ENCODE data around the gene KCNQ1. TPM values are rescaled to one million over a fixed set of nuclear protein-coding genes. Genes with fewer than 3 reads are reported as not detected.

Gene KCNQ1
- total RNA-seq, 3 donors from 2014 or later, result 15.5 to 44.7 (median 37.4) TPM

GRCh38 chr11:2428322-2428795, 16.4 kb upstream of the KCNQ1 start:
- H3K4me3 ChIP-seq, result no peak overlapping the region
- peak; percentile 79 for ATAC-seq
- peak in 2 of 3 donors; percentile 89 to 93 for DNase-seq
- peaks cover 10% of the 10 kb centered on the region for H3K4me1 ChIP-seq (ENCODE audit: low read depth)
- peak; percentile 92 for TF ChIP-seq CTCF (IDR thresholded peaks at IDR 0.05)
- H3K36me3 ChIP-seq (ENCODE audit: low read depth), result no peaks in the 10 kb centered on the region
- H3K9me3 ChIP-seq, result no peaks in the 10 kb centered on the region
- intact Hi-C loops (cut with DNase I, micrococcal nuclease), result loop anchor here (2.0 to 10.0 kb wide), 4 partner anchors 102 to 466 kb away; no protein-coding TSS in a partner anchor

- no peak overlapping the region for H3K4me3 ChIP-seq
- DNase-seq (peak in 1 of 3 donors; percentile 1), ATAC-seq (no peak)
- intact Hi-C loops (cut with DNase I, micrococcal nuclease), result no loop called here
- TF ChIP-seq CTCF (IDR thresholded peaks at IDR 0.05), result no peak
- H3K4me1 ChIP-seq (ENCODE audit: low read depth), result peaks cover 10% of the 10 kb centered on the region
- no peaks in the 10 kb centered on the region for H3K9me3 ChIP-seq
- no peaks in the 10 kb centered on the region for H3K36me3 ChIP-seq (ENCODE audit: low read depth)
Observed at GRCh38 chr11:2431395-2431794, 13.4 kb upstream of the KCNQ1 start.

GRCh38 chr11:2432171-2432621, 12.6 kb upstream of the KCNQ1 start:
- Histone ChIP-seq H3K4me1 (ENCODE audit: low read depth) (peaks cover 6% of the 10 kb centered on the region), H3K9me3 (no peaks in the 10 kb centered on the region), H3K36me3 (ENCODE audit: low read depth) (no peaks in the 10 kb centered on the region), H3K4me3 (no peak overlapping the region)
- TF ChIP-seq CTCF (IDR thresholded peaks at IDR 0.05), result no peak
- intact Hi-C loops (cut with DNase I, micrococcal nuclease), result no loop called here
- no peak for ATAC-seq
- peak in 1 of 3 donors; percentile 17 for DNase-seq

- TF ChIP-seq CTCF (IDR thresholded peaks at IDR 0.05), result no peak
- intact Hi-C loops (cut with DNase I, micrococcal nuclease), result no loop called here
- ATAC-seq (no peak), DNase-seq (peak in 1 of 3 donors; percentile 17)
- Histone ChIP-seq H3K4me3 (no peak overlapping the region), H3K9me3 (no peaks in the 10 kb centered on the region), H3K4me1 (ENCODE audit: low read depth) (peaks cover 1% of the 10 kb centered on the region), H3K36me3 (ENCODE audit: low read depth) (no peaks in the 10 kb centered on the region)
Observed at GRCh38 chr11:2432628-2433071, 12.2 kb upstream of the KCNQ1 start.

- intact Hi-C loops (cut with DNase I, micrococcal nuclease), result no loop called here
- DNase-seq, result peak in 1 of 3 donors; percentile 12
Observed at GRCh38 chr11:2433106-2433925, 11.5 kb upstream of the KCNQ1 start.

More at GRCh38 chr11:2433106-2433925, 11.5 kb upstream of the KCNQ1 start:
- no peaks in the 10 kb centered on the region for H3K4me1 ChIP-seq (ENCODE audit: low read depth)
- peak; percentile 5 for ATAC-seq
- H3K4me3 ChIP-seq, result no peak overlapping the region
- H3K36me3 ChIP-seq (ENCODE audit: low read depth), result no peaks in the 10 kb centered on the region
- TF ChIP-seq CTCF (IDR thresholded peaks at IDR 0.05), result no peak
- H3K9me3 ChIP-seq, result no peaks in the 10 kb centered on the region
